Measurements from ENCODE around the gene GPC6. TPM values are rescaled to one million over a fixed set of nuclear protein-coding genes. Genes with fewer than 3 reads are reported as not detected.

GPC6 gene
- total RNA-seq, 1 donor, result 77.8 TPM

GRCh38 chr13:93529961-93530360 lies 303.4 kb downstream of the GPC6 start:
- Histone ChIP-seq H3K27me3 (ENCODE audit: insufficient read depth, low read length) (no peaks in the 10 kb centered on the region), H3K27ac (ENCODE audit: low read depth, low read length) (no peak overlapping the region), H3K4me1 (ENCODE audit: insufficient read depth, low read length) (peaks cover 7% of the 10 kb centered on the region), H3K4me3 (ENCODE audit: insufficient read depth, low read length) (no peak overlapping the region), H3K79me2 (ENCODE audit: insufficient read depth, low read length) (no peaks in the 10 kb centered on the region), H3K4me2 (ENCODE audit: insufficient read depth, low read length) (no peak overlapping the region), H3K36me3 (ENCODE audit: insufficient read depth, low read length) (no peaks in the 10 kb centered on the region), H3K9me3 (ENCODE audit: low read depth, low read length) (no peaks in the 10 kb centered on the region), H4K20me1 (ENCODE audit: insufficient read depth, low read length) (no peaks in the 10 kb centered on the region), H2AFZ (ENCODE audit: low read length) (no peak overlapping the region)
- TF ChIP-seq CTCF (IDR thresholded peaks at IDR 0.05; ENCODE audit: extremely low read depth, low read depth, low read length), result no peak
- no peak for DNase-seq (ENCODE audit: insufficient read length, low spot score, missing footprints)

- Histone ChIP-seq H3K9me3 (ENCODE audit: low read depth, low read length) (no peaks in the 10 kb centered on the region), H3K27me3 (ENCODE audit: insufficient read depth, low read length) (no peaks in the 10 kb centered on the region), H2AFZ (ENCODE audit: low read length) (peak overlapping the region; percentile 6), H3K4me1 (ENCODE audit: insufficient read depth, low read length) (peaks cover 7% of the 10 kb centered on the region), H3K27ac (ENCODE audit: low read depth, low read length) (no peak overlapping the region), H3K4me2 (ENCODE audit: insufficient read depth, low read length) (no peak overlapping the region), H3K79me2 (ENCODE audit: insufficient read depth, low read length) (no peaks in the 10 kb centered on the region), H3K36me3 (ENCODE audit: insufficient read depth, low read length) (no peaks in the 10 kb centered on the region), H3K4me3 (ENCODE audit: insufficient read depth, low read length) (no peak overlapping the region), H4K20me1 (ENCODE audit: insufficient read depth, low read length) (no peaks in the 10 kb centered on the region)
- TF ChIP-seq CTCF (IDR thresholded peaks at IDR 0.05; ENCODE audit: extremely low read depth, low read depth, low read length), result no peak
- peak; percentile 27 for DNase-seq (ENCODE audit: insufficient read length, low spot score, missing footprints)
Measured at GRCh38 chr13:93534181-93534700, 307.6 kb downstream of the GPC6 start.

- H3K4me1 ChIP-seq (ENCODE audit: insufficient read depth, low read length), result peaks cover 7% of the 10 kb centered on the region
- no peak for TF ChIP-seq CTCF (IDR thresholded peaks at IDR 0.05; ENCODE audit: extremely low read depth, low read depth, low read length)
- no peak overlapping the region for H2AFZ ChIP-seq (ENCODE audit: low read length)
- H3K27me3 ChIP-seq (ENCODE audit: insufficient read depth, low read length), result no peaks in the 10 kb centered on the region
- H4K20me1 ChIP-seq (ENCODE audit: insufficient read depth, low read length), result no peaks in the 10 kb centered on the region
- H3K79me2 ChIP-seq (ENCODE audit: insufficient read depth, low read length), result no peaks in the 10 kb centered on the region
- H3K9me3 ChIP-seq (ENCODE audit: low read depth, low read length), result no peaks in the 10 kb centered on the region
- no peak overlapping the region for H3K27ac ChIP-seq (ENCODE audit: low read depth, low read length)
- H3K4me3 ChIP-seq (ENCODE audit: insufficient read depth, low read length), result no peak overlapping the region
- no peak overlapping the region for H3K4me2 ChIP-seq (ENCODE audit: insufficient read depth, low read length)
- H3K36me3 ChIP-seq (ENCODE audit: insufficient read depth, low read length), result no peaks in the 10 kb centered on the region
- DNase-seq (ENCODE audit: insufficient read length, low spot score, missing footprints), result peak; percentile 13
Measured at GRCh38 chr13:93535251-93535650, 308.6 kb downstream of the GPC6 start.

- Histone ChIP-seq H2AFZ (ENCODE audit: low read length) (no peak overlapping the region), H3K27ac (ENCODE audit: low read depth, low read length) (no peak overlapping the region), H3K27me3 (ENCODE audit: insufficient read depth, low read length) (no peaks in the 10 kb centered on the region), H4K20me1 (ENCODE audit: insufficient read depth, low read length) (no peaks in the 10 kb centered on the region), H3K9me3 (ENCODE audit: low read depth, low read length) (no peaks in the 10 kb centered on the region), H3K79me2 (ENCODE audit: insufficient read depth, low read length) (no peaks in the 10 kb centered on the region), H3K4me3 (ENCODE audit: insufficient read depth, low read length) (no peak overlapping the region), H3K4me2 (ENCODE audit: insufficient read depth, low read length) (no peak overlapping the region), H3K36me3 (ENCODE audit: insufficient read depth, low read length) (no peaks in the 10 kb centered on the region), H3K4me1 (ENCODE audit: insufficient read depth, low read length) (no peaks in the 10 kb centered on the region)
- no peak for DNase-seq (ENCODE audit: insufficient read length, low spot score, missing footprints)
- no peak for TF ChIP-seq CTCF (IDR thresholded peaks at IDR 0.05; ENCODE audit: extremely low read depth, low read depth, low read length)
Measured at GRCh38 chr13:93539914-93540313, 313.3 kb downstream of the GPC6 start.

Data from osteoblast (primary cell).